ENCODE results near the gene CCDC192.

The CCDC192 gene

DNA sequence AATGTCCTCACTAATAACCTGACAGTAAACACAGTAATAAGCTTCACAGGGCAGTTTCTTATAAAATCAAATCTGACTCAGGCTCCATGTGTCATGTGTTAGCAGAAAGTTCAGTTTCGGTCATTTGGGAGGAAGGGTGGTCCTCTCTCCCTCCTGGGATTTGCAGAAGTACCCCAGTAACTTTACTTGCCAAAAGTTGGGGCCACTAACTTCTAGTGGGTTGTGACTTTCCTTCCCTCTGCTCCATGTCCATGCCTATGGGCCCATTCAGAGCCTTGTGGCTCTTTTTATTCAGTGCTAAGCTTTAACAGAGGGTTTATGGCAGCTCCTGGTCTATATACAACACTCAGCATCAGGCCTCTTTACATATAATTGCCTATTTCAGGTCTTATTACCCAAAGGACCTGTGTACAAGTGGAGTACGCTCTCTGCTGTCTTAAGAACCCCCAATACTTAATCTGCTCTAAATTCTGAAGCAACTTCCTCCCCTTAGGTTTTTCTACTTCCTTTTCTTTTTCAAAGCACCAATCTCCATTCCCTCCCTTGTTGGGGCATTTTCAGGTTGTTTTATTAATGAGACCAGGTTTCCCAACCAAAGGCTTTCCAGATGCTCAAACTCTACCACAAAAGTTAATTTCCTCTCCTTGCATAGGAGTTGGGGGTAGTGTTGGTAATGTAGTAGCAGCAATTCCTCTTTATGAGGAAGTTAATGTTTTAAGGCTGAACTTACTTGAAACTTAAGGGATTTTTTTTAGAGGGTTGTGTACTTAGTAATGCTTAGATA is 107.7 kb downstream of the CCDC192 start:
- DNase-seq (ENCODE audit: low read depth): no peak

DNA sequence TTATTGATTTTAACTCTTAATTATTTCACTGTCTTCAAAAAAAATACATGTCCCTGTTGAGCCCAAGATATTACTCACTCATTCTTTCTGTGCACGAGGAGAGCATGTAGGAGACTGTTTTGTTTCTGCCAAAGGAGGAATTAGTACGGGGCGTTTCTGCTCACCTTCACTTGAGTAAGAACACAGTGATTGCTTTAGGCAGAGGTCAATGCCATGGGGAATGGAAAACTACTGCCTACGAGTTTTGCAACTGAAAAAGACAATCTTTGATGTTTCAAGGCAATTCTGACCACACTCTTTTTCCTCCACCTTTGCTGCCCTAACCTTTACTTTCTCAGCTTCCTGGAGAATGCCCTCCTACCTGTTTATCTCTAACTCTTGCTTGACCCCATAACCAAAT is 109.4 kb downstream of the CCDC192 start:
- DNase-seq (ENCODE audit: low read depth): no peak

DNA sequence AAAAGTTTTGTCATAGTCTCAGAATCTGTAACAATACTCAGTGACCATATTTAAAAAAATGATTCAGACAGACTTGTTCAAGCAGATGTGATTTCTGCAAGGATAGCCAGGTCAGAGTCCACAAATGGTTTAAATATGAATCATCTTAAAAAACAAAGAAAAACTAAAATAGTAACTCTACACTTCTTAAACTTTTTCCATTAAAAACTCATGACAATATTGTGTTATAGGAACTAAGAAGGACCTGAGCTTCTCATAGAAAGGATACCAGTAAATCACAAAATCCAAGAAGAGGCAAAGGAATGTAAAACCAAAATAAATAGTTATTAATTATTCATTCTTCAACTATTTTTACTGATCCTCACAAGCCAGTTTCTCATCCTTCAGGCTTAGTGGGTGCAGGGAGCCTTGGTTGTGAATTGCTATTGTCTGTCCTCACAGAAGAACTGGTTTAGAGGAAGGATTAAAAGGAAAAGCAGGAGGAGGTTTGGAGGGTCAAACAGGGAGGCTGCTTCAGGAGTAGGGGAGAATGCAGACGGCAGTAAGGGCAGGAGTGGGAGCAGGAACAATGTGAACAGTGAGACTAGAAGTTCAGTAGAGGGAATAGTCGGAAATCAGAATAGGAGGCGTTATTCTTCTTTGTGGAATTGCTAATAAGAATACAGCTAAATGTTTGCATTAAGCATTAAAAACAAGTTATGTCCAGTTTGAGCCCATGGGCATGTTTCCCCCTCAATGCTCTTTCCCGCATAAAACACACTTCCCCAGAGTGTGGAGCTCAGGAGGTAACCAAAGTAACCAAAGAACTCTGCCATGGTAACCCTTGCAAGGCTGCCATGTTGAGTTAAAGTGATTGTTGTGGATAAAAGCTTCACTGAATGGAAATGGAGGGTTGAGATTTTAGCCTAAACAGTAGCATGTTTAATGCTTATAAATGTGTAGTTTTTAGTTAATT is 110.7 kb downstream of the CCDC192 start:
- DNase-seq (ENCODE audit: low read depth): no peak

DNA sequence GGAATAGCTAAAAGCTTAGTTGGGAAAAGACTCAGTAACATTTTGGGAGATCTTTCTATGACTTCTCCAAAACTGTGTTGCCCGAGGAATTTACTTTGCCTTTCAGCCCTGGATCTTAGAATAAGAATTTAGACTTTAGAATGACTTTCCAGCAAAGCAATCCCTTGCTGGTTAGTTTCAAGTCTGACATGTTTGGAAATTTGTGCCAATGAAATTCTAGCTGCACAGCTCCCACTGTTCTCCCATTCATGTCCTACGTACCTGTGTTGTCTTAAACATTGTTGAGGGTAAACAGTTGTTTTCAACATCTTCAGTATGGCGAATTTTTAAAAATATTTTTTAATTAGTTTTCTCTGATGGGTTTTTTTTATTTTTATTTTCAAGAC is 111.4 kb downstream of the CCDC192 start:
- no peak for DNase-seq (ENCODE audit: low read depth)

DNA sequence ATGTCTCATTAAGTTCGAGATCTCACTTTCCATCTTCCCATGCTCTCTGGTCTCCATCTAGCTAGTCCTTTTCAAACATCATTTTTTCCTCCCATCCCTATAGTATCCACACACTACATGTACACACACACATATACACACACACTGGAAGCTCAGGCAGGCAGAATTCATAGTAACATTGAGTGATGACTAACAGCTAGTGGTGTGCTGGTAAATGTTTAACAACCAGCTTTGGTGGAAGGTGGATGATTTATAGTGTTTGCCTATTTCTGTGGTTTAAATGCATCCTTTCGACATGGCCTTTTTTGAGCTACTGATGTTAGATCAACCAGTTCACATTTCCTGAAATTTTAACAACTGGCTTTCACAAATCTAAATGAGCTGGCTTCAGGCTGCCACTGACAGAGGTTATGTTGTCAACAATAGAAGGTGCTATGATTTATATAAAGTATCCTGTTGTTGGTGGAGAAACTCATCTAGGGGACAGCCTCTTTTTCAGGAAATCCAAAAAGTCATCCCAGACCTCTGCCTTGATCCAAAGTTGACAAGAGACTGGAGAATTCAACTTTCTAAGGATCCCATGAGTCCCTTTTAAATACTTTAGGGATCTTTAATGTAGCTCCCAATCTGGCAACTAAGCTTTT is 117.8 kb downstream of the CCDC192 start:
- no peak for DNase-seq (ENCODE audit: low read depth)

DNA sequence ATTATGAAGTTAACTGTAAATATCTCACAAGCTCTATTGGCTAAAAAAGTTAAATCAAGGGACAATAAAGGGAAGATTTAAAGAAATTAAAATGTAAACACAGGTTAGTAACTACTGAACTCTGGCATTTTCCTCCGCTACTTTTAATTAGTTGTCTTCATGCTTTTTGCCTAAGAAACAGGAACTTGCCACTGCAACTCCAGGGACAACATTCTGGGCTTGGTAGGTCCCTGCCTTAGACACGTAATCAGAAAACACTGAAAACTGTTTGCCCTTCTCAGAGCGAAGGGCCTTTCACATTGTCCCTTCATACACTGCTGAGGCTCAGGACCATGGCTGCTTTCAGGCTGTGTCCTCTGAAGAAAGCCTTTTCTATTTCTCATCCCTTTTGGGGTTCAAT is 118.7 kb downstream of the CCDC192 start:
- no peak for DNase-seq (ENCODE audit: low read depth)

DNA sequence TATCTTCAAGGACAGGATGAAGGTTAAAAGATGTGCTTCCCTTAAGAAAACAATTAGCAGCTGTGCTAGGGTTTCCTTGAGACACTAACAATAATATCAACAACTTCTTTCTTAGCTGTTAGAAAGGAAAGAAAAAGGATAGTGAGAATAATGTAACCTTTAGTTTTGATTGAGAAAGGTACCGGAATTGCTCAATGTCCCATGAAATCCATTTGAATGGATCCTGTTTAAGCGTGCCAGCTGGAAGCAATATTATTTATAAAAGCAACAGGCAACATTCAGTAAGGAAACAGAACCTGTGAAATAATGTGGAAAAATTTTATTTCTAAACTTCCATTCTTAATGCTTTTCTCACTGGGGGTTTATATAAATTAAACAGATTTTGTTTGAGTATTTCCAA is 120.9 kb downstream of the CCDC192 start:
- DNase-seq (ENCODE audit: low read depth): no peak

DNA sequence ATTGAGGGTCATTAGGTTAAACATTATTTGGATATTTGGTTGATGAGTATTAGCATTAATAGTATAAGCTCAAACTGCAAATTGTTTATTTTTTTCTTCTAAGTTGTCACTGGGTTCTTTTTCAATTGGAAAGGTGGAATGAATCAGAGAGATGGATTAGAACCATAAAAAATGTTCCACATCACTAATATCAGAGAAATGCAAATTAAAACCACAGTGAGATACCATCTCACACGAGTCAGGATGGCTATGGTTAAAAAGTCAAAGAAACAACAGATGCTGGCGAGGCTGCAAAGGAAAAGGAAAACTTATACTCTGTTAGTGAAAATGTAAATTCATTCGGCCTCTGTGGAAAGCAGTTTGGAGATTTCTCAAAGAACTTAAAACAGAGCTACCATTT is 122.8 kb downstream of the CCDC192 start:
- DNase-seq (ENCODE audit: low read depth): no peak

DNA sequence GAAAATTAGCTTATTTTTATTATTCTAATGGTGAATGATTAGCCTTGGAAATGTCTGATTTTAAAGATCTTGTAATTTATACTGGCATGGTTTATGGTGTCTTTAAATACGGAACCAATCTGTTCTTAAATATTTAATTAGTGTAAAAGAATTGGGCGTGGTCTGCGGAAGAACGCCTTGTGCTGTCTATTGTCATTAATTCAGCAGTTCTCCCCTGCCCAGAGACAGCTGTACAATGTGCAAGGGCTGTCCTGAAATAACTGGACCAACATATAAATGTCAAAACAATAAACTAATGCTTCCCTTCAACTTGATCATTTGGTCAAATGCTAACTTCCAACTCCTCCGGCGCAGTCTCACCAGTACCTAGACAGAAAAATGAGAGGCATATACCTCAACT is 124.3 kb downstream of the CCDC192 start:
- no peak for DNase-seq (ENCODE audit: low read depth)

DNA sequence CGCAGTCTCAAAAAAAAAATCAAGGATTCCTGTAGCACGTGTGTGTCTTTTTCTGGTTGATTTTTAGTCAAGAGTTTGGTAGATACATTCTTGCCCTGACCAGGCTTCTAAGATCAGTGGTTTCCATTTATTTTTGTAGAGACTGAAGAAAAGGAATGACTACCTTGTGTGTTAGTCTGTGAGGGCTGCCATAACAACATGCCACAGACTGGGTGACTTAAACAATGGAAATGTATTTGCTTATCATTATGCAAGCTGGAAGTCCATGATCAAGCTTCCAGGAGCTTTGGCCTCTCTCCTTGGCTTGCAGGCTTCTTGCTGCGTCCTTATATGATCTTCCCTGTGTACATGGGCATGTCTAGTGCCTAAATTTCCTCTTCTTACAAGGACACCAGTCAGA is 127.0 kb downstream of the CCDC192 start:
- DNase-seq (ENCODE audit: low read depth): no peak

DNA sequence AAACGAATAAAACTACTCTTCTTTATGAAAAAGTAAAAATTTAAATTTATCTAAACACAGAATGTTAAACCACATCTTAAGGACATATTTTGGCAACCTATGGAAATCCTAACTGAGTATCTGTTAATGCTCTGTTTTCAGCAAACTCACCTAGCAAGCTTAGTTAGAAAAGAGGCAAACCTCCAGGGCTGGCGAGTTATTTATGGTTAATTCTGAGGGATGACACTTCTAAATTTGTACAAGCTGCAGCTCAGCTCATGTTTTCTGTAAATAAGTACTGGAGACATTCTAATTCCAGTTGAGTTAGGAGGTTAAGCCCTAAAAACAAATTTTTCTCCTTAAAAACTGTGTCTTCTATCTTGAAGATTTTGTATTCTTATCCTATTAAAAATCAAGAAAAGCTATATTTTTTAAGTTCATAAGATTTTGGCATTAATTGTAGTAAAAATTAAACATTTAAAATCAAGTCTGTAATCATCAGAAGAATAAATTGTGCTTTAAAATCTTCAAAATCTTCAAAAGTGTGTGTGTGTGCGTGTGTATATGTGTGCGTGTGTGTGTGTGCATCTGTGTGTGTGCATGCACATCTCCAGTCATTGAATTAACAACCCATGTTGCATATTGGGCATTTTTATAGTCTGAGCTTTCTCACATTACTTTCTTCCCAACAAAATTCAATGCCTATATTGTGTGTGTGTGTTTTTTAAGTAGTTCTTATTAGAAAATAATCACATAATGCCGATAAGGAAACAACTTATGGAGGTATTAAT is 127.8 kb downstream of the CCDC192 start:
- no peak for DNase-seq (ENCODE audit: low read depth)

DNA sequence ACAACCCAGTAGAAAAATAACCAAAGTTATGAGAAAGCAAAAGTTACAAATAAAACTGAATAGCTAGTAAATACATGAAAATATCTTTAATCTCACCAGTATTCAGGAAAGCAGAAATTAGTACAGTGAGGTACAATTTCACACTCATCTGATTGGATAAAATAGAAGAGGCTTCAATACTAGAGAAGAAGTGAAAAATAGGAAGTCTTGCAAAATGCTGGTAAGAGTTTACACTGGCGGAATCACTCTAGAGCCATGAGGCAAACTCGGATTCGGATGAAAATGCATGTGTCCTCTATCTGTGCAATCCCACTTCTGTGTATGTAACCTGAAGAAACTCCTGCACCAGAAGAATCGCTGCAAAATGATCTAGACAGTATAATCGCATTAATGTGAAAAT is 128.9 kb downstream of the CCDC192 start:
- DNase-seq (ENCODE audit: low read depth): no peak

DNA sequence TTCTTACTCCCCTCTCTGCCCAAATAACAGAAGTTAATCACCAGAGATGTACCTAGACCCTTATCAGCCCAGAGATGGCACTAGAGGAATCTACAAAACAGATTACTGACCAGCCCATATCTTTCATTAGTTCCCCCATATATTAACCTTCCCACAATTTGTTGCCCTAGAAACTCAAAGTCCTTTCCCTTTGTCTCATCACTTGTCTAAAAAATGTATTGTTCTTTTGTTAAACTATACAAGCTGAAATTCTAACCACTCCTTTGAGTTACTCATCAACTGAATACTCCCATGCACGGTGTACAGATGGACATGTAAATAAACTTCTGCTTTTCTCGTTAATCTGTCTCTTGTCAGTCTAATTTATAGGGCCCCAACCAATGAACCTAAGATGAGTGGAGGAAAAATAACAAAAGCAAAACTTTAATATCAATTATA is 130.9 kb downstream of the CCDC192 start:
- no peak for DNase-seq (ENCODE audit: low read depth)

DNA sequence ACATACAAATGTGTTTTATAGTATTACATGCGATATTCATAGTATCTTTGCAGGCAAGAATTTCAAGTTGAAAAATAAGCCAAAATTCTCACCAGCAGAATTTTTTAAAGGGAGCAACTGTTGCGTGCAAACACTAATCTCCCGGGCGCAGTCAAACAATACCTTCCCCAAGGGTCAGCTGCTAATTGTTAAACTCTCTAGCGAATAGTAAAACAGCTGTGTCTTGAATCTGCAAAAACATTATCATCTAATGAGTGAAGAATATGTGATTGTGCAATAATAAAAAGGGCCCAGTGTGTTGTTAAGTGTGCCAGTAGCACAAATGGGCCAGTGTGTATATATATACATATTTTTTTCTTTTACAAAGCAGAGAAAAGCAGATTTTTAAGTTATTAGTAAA is 131.4 kb downstream of the CCDC192 start:
- no peak for DNase-seq (ENCODE audit: low read depth)

DNA sequence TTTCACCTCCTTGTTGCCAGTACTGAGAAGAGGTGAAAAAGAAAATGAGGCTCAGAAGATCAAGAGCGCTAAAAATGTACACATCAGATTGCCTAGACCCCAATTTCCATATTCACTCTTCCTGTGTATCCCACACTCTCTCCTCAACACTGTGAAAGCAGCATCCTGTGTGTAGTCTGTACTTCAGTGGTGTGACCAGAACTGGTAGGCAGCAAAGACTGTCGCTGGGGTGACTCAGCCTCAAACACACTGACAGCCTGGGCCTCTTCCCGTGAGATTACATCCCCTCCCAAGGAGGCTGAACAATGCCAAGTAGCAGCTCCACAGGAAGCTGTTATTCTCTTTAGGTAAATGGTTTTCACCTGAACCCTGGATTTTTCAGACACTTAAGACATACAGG is 135.5 kb downstream of the CCDC192 start:
- DNase-seq (ENCODE audit: low read depth): no peak

DNA sequence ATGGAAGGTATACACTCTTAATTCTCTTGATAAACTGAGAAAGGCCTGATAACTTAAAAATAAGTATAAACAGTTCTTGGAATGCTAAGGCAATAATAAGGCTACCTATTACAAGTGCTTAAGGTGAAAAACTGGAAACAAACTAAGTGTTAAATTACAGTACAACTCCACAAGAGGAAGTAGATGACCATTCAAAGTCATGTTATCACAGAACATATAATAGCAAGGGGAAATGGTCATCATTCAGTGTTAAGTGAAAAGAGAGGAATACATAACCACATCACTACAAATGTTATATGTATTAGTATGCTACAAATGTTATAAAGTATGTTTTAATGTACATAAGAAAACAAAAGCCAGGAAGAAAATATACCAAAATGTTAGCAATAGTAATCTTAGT is 135.9 kb downstream of the CCDC192 start:
- no peak for DNase-seq (ENCODE audit: low read depth)

DNA sequence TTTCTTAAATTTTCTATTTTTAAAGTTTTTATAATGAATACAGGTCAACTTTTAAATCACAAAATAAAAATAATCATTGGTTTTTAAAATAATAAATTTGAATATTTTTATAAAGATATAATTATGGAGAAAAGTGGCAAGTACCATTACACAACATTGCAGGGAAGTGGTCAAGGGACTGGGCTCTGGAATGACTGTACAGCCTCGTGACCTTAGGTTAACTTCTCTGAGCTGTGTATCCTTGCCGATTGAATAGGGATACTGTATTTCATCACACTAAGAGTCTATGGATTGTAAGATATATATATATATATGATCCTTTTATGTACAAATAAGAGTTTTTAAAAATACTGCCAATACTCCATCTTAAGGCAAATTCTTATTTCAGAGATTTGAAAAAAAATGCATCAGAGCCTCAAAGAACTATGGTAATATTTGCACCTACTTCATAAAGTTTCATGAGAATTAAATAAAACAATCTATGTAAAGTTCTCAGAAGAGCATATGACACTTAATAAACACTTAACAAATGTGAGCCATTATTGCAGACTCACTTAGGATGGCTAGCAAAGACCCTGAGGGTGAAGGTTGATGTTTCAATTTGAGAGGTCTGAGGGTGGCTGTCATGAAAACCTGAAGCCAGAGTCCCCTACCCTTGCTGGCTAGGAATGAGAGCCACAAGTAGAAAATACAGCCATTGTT is 136.5 kb downstream of the CCDC192 start:
- DNase-seq (ENCODE audit: low read depth): no peak

DNA sequence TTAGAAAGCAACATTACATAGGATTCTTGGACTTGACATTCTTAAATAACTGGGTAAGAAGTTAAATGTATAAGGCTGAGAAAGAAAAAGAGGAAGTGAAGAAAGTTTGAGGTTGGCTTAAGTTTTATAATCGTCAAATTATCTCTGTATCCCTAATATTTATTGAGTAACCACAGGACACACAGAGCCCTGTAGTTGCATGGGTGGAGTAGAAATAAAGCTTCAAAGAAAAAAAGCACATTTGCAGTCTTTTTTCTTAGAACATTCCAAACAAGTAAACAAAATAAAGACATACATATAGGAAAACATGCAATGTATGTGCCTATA is 137.0 kb downstream of the CCDC192 start:
- DNase-seq (ENCODE audit: low read depth): no peak

DNA sequence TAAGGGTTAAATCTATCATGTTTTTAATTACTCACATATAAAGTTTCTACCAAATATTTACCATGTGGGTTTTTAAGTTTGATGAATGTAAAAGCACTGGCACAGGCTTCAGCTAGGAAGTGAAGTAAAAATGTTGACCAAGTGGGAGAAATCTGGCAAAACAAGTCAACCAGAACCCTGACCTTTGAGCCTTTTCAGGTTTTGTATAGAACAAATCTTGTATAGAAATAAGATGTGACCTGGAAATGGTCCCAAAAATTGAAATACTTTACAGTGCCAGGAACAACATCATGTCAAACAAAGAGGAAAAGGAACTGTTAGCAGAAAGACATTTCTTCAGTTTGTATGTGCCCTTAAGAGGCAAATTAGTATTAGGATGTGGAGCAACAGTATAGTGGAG is 137.6 kb downstream of the CCDC192 start:
- DNase-seq (ENCODE audit: low read depth): no peak

DNA sequence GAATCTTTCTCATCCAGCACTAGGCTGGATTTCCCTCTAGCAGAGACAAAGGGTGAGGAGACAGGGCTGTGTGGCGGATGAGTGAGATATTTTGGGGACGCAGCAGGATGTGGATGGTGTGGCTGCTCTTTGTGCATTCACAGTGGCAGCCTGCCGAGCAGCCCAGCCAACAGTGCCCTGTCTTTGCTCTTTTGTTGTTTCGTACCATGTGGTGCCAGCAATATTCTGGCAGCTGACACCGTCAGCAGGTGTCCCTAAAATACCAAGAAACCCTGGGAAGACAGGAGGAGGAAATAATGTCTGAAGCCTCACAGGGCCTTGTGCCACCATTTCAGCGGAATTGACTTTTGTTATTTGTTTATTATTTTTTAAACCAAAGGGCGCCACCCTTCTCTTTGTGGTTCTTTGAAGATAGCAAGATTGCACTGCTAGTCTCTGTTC is 141.4 kb downstream of the CCDC192 start:
- DNase-seq (ENCODE audit: low read depth): no peak

DNA sequence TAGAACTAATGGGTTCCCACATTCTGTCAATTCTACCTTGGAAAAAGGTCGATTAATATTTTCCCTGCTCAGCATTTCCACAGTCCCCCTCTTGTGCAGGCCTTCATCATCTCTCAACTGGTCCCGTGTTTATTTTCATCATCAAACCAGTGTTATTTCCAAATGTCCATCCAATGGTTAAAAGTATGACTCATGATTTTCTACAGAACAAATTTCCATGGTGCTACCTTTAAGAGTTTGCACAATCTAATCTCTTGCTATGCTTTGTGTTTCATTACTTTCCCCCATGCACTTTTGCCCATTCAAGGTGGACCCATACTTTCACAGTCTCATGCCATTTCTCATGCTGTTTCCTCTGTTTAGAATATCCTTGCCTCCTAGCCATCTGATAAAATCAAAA is 143.7 kb downstream of the CCDC192 start:
- no peak for DNase-seq (ENCODE audit: low read depth)

Measured in T follicular helper cell (primary cell).